ENCODE results near the gene RNF40.
"Not testable (repeated sequence)": the region's sequence is repeated elsewhere in the genome, so short reads cannot be mapped to it uniquely, and the experiment has no call there.

- TF ChIP-seq, protein P1, sequence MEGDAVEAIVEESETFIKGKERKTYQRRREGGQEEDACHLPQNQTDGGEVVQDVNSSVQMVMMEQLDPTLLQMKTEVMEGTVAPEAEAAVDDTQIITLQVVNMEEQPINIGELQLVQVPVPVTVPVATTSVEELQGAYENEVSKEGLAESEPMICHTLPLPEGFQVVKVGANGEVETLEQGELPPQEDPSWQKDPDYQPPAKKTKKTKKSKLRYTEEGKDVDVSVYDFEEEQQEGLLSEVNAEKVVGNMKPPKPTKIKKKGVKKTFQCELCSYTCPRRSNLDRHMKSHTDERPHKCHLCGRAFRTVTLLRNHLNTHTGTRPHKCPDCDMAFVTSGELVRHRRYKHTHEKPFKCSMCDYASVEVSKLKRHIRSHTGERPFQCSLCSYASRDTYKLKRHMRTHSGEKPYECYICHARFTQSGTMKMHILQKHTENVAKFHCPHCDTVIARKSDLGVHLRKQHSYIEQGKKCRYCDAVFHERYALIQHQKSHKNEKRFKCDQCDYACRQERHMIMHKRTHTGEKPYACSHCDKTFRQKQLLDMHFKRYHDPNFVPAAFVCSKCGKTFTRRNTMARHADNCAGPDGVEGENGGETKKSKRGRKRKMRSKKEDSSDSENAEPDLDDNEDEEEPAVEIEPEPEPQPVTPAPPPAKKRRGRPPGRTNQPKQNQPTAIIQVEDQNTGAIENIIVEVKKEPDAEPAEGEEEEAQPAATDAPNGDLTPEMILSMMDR (IDR thresholded peaks at IDR 0.05; ENCODE audit: low read depth, low read length, missing input control), result not testable (repeated sequence)
- TF ChIP-seq JUND (IDR thresholded peaks at IDR 0.05); RAD21 (IDR thresholded peaks at IDR 0.05); MAX (IDR thresholded peaks at IDR 0.05); HNF4A (conservative IDR thresholded peaks at IDR 0.05): not testable (repeated sequence)
- TF ChIP-seq, protein P2, sequence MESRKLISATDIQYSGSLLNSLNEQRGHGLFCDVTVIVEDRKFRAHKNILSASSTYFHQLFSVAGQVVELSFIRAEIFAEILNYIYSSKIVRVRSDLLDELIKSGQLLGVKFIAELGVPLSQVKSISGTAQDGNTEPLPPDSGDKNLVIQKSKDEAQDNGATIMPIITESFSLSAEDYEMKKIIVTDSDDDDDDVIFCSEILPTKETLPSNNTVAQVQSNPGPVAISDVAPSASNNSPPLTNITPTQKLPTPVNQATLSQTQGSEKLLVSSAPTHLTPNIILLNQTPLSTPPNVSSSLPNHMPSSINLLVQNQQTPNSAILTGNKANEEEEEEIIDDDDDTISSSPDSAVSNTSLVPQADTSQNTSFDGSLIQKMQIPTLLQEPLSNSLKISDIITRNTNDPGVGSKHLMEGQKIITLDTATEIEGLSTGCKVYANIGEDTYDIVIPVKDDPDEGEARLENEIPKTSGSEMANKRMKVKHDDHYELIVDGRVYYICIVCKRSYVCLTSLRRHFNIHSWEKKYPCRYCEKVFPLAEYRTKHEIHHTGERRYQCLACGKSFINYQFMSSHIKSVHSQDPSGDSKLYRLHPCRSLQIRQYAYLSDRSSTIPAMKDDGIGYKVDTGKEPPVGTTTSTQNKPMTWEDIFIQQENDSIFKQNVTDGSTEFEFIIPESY (IDR thresholded peaks at IDR 0.05), result not testable (repeated sequence)
- TF ChIP-seq, protein P3, sequence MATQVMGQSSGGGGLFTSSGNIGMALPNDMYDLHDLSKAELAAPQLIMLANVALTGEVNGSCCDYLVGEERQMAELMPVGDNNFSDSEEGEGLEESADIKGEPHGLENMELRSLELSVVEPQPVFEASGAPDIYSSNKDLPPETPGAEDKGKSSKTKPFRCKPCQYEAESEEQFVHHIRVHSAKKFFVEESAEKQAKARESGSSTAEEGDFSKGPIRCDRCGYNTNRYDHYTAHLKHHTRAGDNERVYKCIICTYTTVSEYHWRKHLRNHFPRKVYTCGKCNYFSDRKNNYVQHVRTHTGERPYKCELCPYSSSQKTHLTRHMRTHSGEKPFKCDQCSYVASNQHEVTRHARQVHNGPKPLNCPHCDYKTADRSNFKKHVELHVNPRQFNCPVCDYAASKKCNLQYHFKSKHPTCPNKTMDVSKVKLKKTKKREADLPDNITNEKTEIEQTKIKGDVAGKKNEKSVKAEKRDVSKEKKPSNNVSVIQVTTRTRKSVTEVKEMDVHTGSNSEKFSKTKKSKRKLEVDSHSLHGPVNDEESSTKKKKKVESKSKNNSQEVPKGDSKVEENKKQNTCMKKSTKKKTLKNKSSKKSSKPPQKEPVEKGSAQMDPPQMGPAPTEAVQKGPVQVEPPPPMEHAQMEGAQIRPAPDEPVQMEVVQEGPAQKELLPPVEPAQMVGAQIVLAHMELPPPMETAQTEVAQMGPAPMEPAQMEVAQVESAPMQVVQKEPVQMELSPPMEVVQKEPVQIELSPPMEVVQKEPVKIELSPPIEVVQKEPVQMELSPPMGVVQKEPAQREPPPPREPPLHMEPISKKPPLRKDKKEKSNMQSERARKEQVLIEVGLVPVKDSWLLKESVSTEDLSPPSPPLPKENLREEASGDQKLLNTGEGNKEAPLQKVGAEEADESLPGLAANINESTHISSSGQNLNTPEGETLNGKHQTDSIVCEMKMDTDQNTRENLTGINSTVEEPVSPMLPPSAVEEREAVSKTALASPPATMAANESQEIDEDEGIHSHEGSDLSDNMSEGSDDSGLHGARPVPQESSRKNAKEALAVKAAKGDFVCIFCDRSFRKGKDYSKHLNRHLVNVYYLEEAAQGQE (IDR thresholded peaks at IDR 0.05), result not testable (repeated sequence)
Observed at GRCh38 chr16:30808890-30809426, 46.8 kb downstream of the RNF40 start.
